Stimulated activated CD4-positive, alpha-beta T cell treated with anti-CD3 and anti-CD28 coated beads, Interleukin-2, amount 100 ng/mL, for 24 hours (primary cell): ENCODE data around the gene DTX3.

ENCODE experiments used
- DNase-seq, 2 donors: peaks; one replicate each; pipeline ENCODE4 v3.0.0-alpha.2; 2020

The DTX3 gene

DNA sequence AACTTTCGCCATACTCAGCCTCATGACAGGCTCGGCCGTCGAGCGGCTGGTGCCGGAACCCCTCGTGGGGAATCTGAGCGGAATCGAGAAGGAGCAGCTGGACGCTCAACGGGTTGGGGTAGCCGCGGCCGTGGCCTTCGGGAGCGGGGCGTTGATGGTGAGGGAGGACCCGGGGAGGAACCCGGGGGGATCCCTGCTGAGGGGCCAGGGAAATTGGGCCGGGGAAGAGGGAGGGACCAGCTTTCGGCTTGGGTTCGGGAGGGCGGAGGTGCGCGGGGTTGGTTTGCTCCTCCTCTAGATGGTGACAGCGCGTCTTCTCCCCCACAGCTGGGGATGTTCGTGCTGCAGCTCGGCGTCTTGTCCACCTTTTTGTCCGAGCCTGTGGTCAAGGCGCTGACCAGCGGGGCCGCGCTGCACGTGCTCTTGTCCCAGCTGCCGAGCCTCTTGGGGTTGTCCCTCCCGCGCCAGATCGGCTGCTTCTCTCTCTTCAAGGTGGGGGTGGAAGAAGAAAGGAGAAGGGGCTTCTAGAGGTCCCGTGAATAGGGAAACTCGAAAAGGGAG lies 16.4 kb downstream of the DTX3 start:
- peak in 1 of 2 donors; percentile 38 for DNase-seq

DNA sequence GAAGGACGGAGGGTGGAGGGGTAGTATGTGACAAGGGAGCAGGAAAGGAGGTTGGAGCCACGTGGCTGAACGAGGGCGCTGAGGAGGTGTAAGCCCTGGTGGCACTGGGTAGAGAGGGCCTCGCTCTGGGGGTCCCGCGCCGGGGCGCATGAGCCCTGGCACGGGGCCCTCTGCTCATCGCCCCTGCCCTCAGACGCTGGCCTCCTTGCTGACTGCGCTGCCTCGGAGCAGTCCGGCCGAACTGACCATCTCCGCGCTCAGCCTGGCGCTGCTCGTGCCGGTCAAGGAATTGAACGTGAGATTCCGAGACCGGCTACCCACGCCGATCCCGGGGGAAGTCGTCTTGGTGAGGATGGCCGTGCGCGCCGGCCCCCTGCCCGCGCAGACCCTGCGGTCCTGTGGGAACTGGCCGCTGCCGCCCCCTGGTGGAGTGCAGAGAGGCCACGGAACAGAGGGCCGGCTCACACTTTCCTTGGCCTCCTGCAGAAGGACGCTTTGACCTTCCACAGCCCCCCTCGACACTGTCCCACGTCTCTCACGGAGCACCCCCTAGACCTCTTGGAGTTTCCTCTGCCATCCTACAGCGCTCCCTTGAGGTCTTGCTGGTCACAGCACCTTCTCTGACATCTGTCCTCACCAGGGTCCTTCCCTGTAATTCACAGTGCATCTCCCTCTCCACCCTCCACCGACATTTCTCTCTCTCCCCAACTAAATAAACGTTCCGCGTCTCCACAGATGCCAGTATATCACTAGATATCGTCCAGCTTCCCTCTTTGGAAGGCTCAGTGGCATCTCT lies 17.1 kb downstream of the DTX3 start:
- DNase-seq: peak; percentile 73 to 78

DNA sequence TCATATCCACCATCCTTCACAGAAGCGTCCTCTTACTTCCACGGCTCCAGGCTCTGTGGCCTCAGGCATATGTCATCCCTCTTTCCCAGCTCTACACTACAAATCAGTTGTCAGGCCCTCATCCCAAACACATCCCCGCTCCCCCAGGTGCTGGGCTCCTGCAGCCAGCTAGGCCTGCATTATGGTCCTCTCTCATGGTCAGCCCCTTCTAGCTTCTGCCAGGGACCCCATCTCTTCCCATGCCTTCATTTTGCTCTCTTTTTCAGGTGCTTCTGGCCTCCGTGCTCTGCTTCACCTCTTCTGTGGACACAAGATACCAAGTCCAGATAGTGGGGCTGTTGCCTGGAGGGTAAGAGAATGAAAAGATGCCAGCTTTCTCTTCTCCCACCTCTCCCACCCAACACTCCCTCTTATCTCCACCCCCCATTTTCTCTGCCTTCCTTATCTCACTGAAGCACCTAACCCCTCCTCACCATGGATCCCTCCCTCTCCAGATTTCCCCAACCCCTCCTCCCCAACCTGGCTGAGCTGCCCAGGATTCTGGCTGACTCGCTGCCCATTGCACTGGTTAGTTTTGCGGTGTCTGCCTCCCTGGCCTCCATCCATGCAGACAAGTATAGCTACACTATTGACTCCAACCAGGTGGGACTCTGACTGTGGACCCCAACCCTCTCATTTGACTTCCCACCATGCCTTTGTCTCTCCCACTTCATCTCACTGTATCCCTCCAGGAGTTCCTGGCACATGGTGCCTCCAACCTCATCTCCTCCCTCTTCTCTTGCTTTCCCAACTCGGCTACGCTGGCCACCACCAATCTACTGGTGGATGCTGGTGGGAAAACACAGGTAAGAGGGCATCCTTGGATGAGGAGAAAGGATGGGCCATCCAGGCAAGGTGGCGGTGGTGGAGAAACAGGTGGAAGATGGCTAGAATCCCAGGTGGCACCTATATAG lies 17.9 kb downstream of the DTX3 start:
- no peak for DNase-seq

DNA sequence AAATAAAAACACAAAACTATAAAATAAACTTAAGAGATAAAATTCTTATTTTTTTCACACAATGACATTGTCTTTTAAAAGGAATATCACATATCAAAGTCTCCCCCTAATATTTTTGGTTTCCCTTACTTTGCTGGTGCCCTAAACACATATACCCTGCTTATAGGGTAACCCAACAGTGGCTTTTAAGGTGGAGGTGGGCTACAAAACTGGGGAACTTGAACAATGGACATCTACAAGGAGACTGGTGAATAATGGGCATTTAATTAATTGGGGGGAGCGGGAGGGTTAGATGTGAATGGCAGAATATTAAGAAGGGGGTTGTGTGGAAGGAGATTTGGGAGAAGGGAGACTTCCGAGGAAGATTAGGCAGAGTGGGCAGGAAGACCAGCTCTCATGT lies 18.8 kb downstream of the DTX3 start:
- no peak for DNase-seq

DNA sequence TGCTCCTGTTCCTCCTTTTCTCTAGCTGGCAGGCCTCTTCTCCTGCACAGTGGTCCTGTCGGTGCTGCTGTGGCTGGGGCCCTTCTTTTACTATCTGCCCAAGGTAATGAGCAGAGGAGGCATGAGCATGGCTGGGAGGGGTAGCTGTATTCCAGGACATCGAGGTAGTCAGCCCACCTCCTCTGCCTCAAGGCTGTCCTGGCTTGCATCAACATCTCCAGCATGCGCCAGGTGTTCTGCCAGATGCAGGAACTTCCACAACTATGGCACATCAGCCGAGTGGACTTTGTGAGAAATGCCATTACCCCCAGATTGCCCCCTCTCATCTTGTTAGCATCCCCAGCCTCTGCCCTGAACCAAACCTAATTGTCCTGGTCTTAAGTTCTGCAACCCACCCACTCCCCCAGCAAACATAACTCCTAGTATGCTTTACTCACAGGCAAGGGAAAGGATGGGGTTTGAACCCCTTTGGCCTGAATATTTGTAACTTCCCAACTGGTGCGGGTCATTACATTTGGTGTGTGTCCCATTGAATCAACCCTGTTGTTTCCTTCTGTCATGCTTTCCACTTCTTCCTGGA lies 19.3 kb downstream of the DTX3 start:
- DNase-seq: no peak

DNA sequence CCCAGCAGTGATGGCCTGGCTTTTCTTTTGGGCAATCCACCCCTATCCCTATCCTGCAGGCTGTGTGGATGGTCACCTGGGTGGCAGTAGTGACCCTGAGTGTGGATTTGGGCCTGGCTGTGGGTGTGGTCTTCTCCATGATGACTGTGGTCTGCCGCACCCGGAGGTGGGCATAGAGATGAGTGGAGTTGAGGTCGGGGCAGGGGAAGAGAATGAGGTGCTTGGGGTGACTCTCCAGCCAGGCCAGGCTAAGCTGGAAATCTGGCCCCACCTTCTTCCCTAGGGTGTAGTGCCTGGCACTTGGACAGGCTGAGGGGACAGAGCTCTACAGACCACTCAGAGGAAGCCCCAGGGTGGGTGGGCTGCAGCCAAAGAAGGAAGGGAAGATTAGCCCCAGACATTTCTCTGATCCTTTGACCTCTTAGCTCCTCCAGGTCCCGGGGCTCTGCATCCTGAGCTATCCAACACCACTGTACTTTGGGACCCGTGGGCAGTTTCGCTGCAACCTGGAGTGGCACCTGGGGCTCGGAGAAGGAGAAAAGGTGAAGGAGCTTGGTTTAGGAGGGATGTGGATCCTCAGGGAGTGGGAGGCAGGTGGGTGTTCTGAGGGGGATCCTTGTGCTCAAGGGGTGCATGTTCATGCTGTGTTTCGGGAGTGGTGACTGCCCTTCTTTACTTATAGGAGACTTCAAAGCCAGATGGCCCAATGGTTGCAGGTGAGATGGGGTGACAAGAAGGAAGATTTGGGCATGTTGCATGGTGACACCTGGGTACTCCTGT lies 20.0 kb downstream of the DTX3 start:
- no peak for DNase-seq

DNA sequence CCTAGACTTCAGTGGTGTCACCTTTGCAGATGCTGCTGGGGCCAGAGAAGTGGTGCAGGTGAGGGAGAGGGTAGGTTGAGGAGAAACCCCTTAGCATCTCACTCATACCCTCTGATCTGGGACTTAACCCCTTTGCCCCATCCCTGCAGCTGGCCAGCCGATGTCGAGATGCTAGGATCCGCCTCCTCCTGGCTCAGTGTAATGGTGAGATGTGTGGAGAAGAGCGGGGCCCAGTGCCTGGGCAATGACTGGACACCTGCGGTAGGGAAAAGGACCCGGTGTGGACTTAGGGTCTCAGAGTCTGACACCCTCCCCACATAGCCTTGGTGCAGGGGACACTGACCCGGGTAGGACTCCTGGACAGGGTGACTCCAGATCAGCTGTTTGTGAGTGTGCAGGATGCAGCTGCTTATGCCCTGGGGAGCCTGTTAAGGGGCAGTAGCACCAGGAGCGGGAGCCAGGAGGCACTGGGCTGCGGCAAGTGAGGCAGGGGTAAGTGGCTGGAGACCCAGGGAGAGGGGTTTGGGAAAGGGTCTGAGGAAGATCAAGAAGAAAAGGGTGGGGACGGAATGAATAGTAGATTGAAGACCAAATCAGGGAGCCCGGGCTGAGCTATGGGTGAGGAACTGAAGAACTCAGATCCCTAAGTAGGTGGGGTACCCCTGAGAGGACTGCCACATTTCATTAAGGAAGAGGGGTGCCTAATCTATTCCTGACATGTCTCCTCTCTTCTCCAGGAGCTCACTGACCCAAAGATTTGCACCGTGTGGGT lies 20.8 kb downstream of the DTX3 start:
- no peak for DNase-seq

DNA sequence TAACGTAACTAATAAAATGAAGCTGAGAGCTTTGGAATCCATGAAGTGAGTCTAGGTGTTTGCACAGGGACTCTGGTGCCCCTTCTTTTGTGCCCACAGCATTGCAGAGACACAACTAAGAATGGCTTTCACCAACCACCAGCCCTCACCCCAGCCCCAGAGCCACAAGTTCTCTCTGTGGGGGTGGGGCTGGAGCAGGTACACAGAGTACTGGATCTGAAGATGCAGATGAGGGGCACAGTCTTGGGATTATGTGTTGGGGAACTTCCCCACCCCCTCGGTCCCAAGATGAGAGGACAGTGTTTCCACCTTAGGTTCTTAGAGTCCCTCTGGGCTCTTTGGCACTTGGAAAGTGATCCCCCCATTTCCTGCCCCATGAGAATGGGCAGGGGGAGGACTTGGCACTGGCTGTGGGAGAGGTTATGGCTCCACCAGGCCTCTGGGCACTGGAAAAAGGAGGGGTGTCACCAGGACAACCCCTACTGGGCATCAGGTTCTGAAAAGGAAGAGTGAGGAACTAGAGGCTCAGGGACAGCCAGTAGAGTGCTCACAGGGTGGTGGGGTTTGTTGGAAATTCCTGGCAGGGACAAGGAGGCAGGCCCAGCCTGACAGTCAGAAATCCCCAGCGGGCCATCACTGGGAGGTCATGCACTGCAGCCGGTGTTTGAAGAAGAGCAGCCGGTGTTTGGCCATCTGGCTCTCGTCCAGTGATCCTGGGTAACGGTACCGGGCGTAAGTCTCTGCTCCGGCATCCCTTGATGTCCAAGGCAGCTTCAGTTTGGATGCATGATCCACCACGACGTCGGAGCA lies 21.7 kb downstream of the DTX3 start:
- no peak for DNase-seq

DNA sequence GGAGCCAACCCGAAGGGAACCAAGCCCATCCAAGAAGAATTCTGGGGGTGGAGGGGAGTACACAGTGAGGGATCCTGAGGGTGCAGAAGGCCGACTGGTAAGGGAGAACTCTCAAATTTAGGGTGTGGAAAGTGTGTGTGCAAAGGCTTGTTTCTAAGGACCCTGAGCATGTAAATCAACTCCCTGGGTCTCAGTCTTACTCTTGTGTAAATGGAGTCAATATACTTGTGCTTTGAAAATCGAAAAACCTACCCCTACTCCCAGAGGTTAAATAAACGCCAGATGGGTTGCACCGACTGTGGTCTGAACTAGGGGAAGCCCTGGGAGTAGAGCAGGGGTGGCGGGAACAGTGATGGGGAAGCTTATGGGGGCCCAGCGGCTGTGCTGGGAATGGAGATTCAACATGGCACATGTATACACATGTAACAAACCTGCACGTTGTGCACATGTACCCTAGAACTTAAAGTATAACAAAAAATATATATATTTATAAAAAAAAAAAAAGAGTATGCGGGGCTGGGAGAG lies 22.4 kb downstream of the DTX3 start:
- DNase-seq: no peak

DNA sequence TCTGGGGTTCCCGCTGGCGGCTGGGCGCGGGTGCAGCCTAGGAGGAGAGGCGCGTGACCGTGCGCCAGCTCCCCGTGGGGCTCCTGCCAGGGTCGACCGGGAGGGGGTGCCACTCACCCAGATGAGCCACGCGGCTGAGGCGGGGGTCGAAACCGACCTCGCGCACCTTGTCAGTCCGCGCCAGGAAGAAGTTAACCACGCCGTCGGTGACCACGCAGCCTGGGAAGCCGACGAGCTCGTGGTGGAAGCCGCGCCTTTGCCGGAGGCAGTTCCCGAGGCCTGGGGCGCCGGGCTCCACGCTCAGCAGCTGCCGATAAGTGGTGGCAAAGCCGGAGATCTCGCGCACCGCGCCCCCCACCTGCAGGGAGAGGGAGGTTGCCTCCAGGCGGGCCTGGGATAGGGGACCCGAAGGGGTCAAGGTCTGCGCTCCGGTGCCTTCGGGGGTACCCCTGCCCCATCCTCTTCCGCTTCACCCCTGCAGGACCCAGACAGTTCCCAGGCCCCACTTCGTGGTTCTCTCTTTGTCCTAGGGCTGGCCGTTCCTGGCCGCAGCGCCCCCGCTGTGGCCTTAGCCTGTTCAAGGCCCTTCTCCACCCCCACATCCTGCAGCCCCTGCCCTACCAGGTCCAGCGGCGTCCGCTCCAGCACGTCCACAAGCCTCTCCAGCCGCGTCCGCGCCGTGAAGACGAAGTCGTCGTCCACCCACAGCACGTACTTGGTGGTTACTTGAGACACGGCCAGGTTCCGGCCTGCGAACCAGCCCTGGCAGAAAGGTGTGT lies 23.1 kb downstream of the DTX3 start:
- DNase-seq: peak in 1 of 2 donors; percentile 47

DNA sequence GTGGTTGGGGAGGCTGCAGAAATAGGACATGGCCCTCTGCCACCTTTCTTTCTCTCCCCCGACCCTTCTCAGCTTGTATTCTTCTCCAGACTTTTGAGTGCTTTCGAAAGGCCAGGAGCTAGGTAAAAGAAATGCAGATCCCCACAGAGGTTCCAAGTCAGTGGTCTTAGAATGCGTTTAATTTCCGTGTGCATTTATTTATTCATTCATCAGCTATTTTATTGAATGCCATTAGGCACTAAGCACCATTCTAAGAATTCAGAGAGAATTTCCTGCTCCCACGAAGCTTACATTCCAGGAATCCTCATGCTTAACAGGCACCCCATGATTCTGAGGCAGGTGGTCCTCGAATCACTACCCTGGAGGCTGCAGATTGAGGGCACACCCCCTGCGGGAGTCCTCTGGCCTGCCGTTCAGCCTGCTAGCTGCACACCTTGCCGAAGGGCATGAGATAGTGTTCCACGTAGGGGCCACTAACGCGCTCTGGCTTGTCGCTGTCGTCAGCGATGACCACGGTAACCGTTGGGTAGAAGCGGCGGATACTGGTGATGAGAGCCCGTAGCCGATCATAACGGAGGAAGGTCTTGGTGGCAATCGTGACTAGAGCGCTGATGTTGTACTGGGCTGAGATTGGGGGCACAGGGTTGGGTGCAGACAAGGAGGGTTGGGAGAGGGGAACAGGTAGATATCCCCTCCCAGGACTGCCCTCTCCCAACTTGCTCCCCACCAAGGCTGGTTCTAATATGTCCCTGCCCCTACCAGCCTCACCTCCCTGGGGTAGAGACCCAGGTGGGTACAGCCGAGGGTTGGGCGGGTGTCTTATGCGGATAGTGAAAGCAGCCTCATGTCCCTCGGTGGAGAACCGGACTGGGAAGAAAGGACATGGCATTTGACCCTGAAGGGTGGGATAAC lies 23.9 kb downstream of the DTX3 start:
- DNase-seq: peak in 1 of 2 donors; percentile 11

DNA sequence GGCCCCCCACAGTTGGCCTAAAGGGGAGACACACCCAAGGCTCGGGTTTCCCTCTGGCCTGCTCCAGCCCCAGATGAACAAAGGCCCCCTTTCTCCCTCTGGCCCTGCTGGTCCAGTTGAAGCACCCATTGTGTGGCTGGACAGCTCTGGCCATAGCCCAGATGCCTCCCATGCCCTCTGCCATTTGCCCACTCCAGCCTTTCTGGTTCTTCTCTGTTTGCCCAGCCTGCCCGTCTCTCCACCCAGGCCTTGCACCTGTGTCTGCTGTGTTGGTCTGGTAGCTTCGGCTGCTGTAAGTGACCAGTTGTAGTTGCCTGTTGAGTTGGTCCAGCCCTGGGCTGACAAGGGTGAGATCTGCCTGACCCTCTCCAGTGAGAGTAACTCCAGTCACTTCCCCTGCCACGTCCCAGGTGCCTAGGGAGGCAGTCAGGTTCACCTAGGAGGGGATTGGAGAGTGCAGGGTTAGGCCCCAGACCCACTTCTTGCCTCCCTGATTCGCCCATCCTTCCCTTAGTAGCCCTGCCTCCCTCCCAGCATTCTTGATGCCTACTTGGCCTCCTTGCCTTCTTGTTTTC lies 25.4 kb downstream of the DTX3 start:
- DNase-seq: peak in 1 of 2 donors; percentile 15

DNA sequence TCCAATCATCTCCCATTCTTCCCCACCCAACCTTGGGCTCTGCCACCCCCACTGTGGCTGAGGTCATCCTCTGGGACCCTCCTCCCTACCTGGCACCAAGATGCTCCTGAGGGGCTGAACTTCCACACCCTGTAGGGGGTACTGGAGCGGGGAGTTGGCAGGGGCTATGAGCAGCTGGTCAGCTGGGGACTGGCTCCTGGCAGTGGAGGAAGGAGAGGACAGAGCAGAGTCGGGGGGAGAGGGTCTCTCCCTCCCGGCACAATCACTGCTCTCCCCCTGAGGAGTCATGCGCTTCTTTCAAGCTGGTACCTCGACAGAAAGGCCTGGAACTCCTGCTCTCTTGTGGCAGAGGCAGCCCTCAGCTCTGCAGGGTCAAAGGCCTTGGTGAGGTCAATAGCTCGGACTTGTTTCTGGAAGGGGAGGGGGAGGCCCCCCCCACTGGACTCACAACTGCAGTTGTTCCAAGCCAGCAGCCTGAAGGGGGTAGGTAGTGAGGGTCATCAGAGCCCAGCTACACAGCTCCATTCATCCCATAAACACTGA lies 26.3 kb downstream of the DTX3 start:
- peak in 1 of 2 donors; percentile 16 for DNase-seq

DNA sequence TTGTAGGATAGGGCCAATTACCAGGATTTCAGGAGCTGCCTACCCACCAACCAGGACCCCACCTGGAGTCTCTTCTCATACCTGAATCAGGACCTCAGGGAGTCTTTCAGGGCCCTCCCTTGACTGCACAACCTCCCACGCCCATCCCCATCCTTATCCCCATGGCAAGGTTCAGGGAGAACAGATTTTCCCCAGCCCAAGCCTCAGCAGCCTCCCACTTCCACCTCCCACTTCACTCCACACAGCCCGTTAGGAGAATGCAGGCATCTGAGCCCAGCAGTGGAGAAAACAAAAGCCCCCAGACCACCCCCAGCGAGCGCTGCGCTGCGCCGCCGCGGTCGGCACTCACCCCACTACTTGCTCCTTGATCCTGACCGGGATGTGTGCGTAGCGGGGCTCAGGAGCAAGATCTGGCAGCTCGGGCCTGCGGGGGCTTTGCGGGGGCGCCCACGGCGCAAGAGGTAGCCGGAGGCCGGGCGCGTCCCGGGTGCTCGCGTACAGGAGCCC lies 27.0 kb downstream of the DTX3 start:
- DNase-seq: peak in 1 of 2 donors; percentile 16

DNA sequence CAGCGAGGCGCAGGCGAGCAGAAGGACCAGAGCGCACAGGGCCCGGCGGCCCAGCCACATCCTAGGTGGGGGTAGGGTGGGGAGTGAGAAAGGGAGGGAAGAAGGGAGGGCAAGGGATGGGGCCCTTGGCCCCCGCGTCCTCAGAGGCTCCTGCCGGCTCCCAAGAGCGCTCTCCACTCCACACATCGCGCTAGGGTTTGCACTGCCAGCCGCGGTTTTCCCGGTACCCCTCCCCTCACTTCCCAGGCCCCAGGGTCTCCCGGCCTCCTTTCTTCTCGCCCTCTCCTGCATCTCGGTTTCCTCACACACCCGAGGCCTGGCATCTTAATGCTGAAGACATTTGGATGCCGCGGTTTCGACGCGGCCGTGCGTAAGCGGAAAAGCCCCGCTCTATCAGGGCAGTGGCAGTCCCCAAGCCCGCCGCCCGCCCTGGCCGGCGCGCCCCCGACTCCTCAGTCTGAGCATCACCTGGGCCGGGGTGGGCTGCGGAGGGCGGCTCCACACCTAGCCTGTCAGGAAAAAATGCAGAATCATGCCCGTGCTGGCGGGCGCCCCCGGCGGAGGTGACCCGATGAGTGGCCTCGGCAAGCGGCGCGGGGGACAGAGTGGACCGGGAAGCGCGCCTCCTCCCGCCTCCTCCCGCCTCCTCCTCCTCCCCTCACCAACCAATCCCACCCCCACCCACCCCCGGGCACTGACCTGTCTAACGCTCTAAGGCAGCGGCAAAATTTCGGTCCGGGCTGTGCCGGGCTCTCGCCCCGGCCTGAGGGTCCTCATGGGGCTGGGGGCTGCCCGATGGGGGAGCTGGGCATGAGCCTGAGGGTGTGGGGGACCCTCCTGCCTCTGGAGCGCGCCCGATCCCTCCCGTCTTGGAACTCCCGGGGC lies 27.7 kb downstream of the DTX3 start:
- DNase-seq: peak in 1 of 2 donors; percentile 42
